Right atrium auricular region (tissue), 2 donors: Measurements from ENCODE around the gene DIABLO. TPM values are rescaled to one million over a fixed set of nuclear protein-coding genes. Genes with fewer than 3 reads are reported as not detected.

ENCODE experiments used
- DNase-seq: peaks from one replicate; pipeline ENCODE4 v3.0.0-alpha.2; 2019; ENCODE audit warnings: low spot score
- H3K27ac ChIP-seq, 2 donors: fragments of 200-600 bp; sonication (generic); 1 replicate in 1 of 2; 2 replicates in 1 of 2; pipeline ENCODE4 v1.5.1; 2016 to 2019
- H3K27me3 ChIP-seq, 2 donors: fragments of 200-600 bp; sonication (generic); one replicate each; pipeline versions ENCODE4 v1.5.1 to v1.6.0; 2017 to 2019
- H3K36me3 ChIP-seq: fragments of 200-600 bp; sonication (generic); one replicate; pipeline ENCODE4 v1.5.1; 2016
- H3K4me1 ChIP-seq, 2 donors: fragments of 200-600 bp; sonication (generic); one replicate each; pipeline versions ENCODE4 v1.5.1 to v1.6.0; 2017 to 2019
- H3K4me3 ChIP-seq, 2 donors: fragments of 200-600 bp; sonication (generic); 1 replicate in 1 of 2; 2 replicates in 1 of 2; pipeline ENCODE4 v1.5.1; 2017 to 2019; ENCODE audit warnings: mild to moderate bottlenecking in 1 of 2, moderate library complexity in 1 of 2
- H3K9me3 ChIP-seq, 2 donors: fragments of 200-600 bp; sonication (generic); one replicate each; pipeline ENCODE4 v1.5.1; 2019
- total RNA-seq, 2 donors: library from RNA; depleted of rRNA; stranded (reverse); fragments of >200 nt; gene quantifications; one replicate each; pipeline ENCODE4 v1.1.0, GENCODE V29; 2016
- TF ChIP-seq, protein P1 (sequence below), 2 donors: fragments of 200-600 bp; sonication (generic); IDR thresholded peaks; one replicate each; pipeline ENCODE4 v1.5.1; 2019; ENCODE audit warnings: antibody characterized with exemption in 2 of 2

Gene DIABLO
- total RNA-seq, 2 donors from 2014 or later, result 36.9 to 55.0 TPM

- Histone ChIP-seq H3K4me1 (no peaks in the 10 kb centered on the region), H3K27ac (no peak overlapping the region), H3K9me3 (no peaks in the 10 kb centered on the region), H3K4me3 (no peak overlapping the region), H3K36me3 (peaks cover 72% of the 10 kb centered on the region), H3K27me3 (no peaks in the 10 kb centered on the region)
- no peak for DNase-seq
- TF ChIP-seq, protein P1, sequence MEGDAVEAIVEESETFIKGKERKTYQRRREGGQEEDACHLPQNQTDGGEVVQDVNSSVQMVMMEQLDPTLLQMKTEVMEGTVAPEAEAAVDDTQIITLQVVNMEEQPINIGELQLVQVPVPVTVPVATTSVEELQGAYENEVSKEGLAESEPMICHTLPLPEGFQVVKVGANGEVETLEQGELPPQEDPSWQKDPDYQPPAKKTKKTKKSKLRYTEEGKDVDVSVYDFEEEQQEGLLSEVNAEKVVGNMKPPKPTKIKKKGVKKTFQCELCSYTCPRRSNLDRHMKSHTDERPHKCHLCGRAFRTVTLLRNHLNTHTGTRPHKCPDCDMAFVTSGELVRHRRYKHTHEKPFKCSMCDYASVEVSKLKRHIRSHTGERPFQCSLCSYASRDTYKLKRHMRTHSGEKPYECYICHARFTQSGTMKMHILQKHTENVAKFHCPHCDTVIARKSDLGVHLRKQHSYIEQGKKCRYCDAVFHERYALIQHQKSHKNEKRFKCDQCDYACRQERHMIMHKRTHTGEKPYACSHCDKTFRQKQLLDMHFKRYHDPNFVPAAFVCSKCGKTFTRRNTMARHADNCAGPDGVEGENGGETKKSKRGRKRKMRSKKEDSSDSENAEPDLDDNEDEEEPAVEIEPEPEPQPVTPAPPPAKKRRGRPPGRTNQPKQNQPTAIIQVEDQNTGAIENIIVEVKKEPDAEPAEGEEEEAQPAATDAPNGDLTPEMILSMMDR (IDR thresholded peaks at IDR 0.05), result no peak
Measured at GRCh38 chr12:122216445-122216844, 9.4 kb downstream of the DIABLO start.

- Histone ChIP-seq H3K27me3 (no peaks in the 10 kb centered on the region), H3K27ac (no peak overlapping the region), H3K36me3 (peaks cover 78% of the 10 kb centered on the region), H3K4me1 (no peaks in the 10 kb centered on the region), H3K4me3 (no peak overlapping the region), H3K9me3 (no peaks in the 10 kb centered on the region)
- no peak for DNase-seq
- TF ChIP-seq, protein P1 (IDR thresholded peaks at IDR 0.05), result no peak
Measured at GRCh38 chr12:122215771-122216170, 10.1 kb downstream of the DIABLO start.

DNA sequence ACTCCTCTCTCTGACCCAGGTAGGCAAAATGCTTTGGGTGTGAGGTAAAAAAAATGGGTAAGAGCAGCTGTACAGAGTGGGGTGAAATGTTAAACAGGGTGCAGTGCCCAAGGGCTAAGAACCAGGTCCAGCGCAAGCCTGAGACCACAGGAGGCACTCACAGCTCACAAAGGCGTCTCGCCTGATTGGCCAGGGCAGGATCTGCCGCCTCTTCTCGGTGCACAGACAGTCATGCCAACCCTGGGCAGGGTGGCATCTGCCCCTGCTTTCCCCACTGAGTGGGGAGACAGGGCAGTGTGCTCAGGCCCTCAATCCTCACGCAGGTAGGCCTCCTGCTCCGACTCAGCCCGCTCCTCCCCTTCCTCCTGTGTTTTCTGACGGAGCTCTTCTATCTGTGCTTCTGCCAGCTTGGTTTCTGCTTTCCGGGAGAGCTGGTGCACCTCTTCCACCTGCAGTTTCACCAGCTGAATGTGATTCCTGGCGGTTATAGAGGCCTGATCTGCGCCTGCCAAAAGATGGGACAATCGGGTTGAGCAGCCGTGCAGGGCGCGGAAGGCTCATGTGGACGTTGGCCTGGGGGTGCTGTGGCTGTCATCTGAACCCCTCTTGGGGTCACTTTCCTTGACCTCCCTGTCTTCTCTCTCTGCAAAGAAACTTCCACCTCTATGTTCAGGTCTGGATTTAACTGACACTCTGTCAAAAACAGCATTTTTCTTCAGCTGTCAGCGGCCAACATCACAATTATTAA lies 17.6 kb downstream of the DIABLO start:
- Histone ChIP-seq H3K36me3 (peaks cover 62% of the 10 kb centered on the region), H3K27me3 (peaks cover 0 to 16% of the 10 kb centered on the region in 2 donors), H3K4me3 (no peak overlapping the region), H3K27ac (no peak overlapping the region), H3K4me1 (peaks cover 0 to 14% of the 10 kb centered on the region in 2 donors), H3K9me3 (no peaks in the 10 kb centered on the region)
- no peak for DNase-seq
- TF ChIP-seq, protein P1 (IDR thresholded peaks at IDR 0.05), result no peak

DNA sequence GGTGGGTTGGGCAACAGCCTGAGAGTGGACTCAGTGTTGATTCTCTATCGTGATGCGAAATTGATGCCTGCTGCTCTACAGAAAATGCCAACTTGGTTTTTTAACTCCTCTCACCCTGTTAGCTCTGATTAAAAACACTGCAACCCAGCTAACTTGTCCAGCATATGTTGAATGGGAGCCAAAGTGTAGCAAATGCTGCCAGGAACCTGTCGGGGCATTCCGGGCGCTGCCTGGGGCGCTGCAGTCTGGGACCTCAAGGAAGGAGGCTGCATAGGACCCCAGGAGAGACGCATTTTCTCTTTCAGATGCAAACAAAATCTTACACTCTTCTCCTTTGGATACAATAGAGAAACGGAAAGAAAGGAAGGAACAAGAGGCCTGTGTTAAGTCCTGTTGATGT lies 18.5 kb downstream of the DIABLO start:
- no peak overlapping the region for H3K27ac ChIP-seq
- H3K9me3 ChIP-seq, result no peaks in the 10 kb centered on the region
- H3K36me3 ChIP-seq, result peaks cover 53% of the 10 kb centered on the region
- DNase-seq, result no peak
- H3K27me3 ChIP-seq, result peaks cover 0 to 23% of the 10 kb centered on the region in 2 donors
- TF ChIP-seq, protein P1 (IDR thresholded peaks at IDR 0.05), result no peak
- H3K4me3 ChIP-seq, result no peak overlapping the region
- H3K4me1 ChIP-seq, result peaks cover 0 to 20% of the 10 kb centered on the region in 2 donors

- TF ChIP-seq, protein P1 (IDR thresholded peaks at IDR 0.05), result no peak
- peaks cover 0 to 23% of the 10 kb centered on the region in 2 donors for H3K27me3 ChIP-seq
- H3K27ac ChIP-seq, result no peak overlapping the region
- H3K4me3 ChIP-seq, result no peak overlapping the region
- DNase-seq, result no peak
- peaks cover 49% of the 10 kb centered on the region for H3K36me3 ChIP-seq
- H3K9me3 ChIP-seq, result no peaks in the 10 kb centered on the region
- H3K4me1 ChIP-seq, result peaks cover 0 to 20% of the 10 kb centered on the region in 2 donors
Measured at GRCh38 chr12:122206976-122207375, 18.9 kb downstream of the DIABLO start.
